ENCODE results near the gene RUSC2.

DNA sequence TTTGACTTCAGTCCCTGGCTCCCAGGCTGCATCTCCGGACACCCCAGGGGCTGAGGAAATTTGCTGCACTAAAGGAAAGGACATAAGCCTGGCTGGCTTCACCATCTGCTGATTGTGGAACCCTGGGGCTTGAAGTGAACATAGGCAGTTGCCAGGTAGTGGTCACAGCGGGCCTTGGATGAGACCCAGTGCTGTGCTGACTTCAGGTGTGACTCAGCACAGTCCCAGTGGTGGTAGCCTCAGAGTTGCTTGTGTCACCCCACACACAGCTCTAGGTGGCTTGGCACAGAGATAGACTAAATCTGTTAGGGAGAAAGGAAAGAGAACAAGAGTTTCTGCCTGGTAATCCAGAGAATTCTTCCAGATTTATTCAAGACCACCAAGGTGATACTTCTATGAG, 36.1 kb upstream of the RUSC2 start:
- TF ChIP-seq POLR2A (IDR thresholded peaks at IDR 0.05; ENCODE audit: low read length): no peak
- TF ChIP-seq RFX5 (IDR thresholded peaks at IDR 0.05): no peak
- TF ChIP-seq JUNB (IDR thresholded peaks at IDR 0.05): no peak
- TF ChIP-seq, protein P1, sequence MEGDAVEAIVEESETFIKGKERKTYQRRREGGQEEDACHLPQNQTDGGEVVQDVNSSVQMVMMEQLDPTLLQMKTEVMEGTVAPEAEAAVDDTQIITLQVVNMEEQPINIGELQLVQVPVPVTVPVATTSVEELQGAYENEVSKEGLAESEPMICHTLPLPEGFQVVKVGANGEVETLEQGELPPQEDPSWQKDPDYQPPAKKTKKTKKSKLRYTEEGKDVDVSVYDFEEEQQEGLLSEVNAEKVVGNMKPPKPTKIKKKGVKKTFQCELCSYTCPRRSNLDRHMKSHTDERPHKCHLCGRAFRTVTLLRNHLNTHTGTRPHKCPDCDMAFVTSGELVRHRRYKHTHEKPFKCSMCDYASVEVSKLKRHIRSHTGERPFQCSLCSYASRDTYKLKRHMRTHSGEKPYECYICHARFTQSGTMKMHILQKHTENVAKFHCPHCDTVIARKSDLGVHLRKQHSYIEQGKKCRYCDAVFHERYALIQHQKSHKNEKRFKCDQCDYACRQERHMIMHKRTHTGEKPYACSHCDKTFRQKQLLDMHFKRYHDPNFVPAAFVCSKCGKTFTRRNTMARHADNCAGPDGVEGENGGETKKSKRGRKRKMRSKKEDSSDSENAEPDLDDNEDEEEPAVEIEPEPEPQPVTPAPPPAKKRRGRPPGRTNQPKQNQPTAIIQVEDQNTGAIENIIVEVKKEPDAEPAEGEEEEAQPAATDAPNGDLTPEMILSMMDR (IDR thresholded peaks at IDR 0.05): no peak
- no peak for TF ChIP-seq CHD2 (IDR thresholded peaks at IDR 0.05; ENCODE audit: low read length, partially characterized antibody)
- no peak for TF ChIP-seq RCOR1 (IDR thresholded peaks at IDR 0.05; ENCODE audit: low read depth, low read length)
- no peak for TF ChIP-seq ESRRA (IDR thresholded peaks at IDR 0.05; ENCODE audit: borderline replicate concordance, low read length)
- TF ChIP-seq MYC (IDR thresholded peaks at IDR 0.05; ENCODE audit: borderline replicate concordance, low read length): no peak
- TF ChIP-seq KDM1A (IDR thresholded peaks at IDR 0.05; ENCODE audit: low read depth): no peak
- TF ChIP-seq EP300 (IDR thresholded peaks at IDR 0.05): no peak
- TF ChIP-seq, protein P2, sequence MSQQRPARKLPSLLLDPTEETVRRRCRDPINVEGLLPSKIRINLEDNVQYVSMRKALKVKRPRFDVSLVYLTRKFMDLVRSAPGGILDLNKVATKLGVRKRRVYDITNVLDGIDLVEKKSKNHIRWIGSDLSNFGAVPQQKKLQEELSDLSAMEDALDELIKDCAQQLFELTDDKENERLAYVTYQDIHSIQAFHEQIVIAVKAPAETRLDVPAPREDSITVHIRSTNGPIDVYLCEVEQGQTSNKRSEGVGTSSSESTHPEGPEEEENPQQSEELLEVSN (IDR thresholded peaks at IDR 0.05; ENCODE audit: borderline replicate concordance, low read depth): no peak
- TF ChIP-seq RARB (CRISPR knock-in tag; IDR thresholded peaks at IDR 0.05): no peak
